ENCODE results near the gene LILRB3.
"Not testable (repeated sequence)": the region's sequence is repeated elsewhere in the genome, so short reads cannot be mapped to it uniquely, and the experiment has no call there.

Gene LILRB3

DNA sequence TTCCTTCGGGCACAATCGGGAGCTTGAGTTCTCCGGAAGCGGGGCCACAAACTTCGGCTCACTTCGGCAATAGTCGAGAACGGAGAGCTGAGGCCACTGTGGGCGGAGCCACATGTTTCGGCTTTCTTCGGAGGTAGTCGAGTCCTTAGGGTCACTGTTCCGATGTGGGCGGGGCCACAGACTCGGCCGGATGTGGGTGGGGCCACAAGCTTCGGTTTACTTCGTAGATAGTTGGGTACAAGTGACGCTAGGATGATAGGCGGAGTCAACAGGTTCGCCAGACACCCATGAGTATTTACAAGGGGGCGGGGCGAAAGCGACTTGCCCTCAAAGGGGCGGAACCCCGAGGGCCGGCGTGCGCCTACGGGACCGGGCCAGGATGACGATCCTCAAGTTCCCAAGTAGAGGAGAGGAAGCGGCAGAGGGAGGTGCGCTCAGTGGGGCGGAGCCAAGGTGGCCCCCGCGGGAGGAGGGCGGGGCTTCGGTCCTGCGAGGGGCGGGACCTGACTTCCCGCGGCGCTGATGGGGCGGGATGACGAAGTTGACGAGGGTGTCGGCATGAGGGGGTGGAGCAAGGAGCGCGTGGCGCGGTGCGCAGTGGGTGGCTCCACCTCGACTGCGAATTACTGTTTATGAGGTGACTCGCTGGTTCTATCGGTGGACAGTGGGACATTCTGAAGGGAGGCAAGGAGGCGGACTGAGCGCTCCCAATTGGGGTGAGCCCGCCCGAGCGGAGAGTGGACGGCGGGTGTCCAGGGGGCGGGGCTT, 32.9 kb downstream of the LILRB3 start:
- peak; percentile 100 for DNase-seq (ENCODE audit: low read depth)

DNA sequence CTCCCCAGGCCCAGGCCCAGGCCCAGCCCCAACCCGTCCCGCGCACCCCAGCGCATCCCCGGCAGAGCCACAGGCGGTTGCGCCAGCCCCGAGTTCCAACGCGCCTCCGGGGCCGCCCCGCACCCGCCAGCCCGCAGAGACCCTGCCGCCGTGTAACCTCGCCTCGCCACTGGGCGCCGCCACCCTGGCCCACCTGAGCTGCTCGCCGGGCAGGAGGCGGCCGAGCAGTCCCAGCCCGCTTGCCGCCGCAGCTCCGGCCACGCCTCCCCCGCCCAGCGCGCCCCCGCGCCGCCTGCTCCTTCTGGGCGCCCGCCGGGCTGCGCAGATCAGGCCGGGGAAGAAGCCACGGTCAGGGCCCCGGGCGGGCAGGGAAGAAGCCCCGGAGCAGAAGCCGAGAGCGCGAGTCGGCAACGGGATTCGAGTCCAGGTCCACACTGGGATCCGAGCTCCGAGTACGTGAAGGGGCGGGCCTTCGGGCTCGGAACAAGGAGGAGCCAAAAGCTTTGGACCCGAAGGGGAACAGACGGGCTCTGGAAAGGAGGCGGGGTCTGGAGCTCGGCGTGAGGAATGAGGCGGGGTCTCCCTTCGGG, 33.6 kb downstream of the LILRB3 start, which contains the start of gene MBOAT7:
Gene MBOAT7 (minus strand): TSS at position 436 of the 590 bp plus-strand sequence. CDS start 1,072 bp downstream, outside the sequence.
- DNase-seq (ENCODE audit: low read depth), result no peak

DNA sequence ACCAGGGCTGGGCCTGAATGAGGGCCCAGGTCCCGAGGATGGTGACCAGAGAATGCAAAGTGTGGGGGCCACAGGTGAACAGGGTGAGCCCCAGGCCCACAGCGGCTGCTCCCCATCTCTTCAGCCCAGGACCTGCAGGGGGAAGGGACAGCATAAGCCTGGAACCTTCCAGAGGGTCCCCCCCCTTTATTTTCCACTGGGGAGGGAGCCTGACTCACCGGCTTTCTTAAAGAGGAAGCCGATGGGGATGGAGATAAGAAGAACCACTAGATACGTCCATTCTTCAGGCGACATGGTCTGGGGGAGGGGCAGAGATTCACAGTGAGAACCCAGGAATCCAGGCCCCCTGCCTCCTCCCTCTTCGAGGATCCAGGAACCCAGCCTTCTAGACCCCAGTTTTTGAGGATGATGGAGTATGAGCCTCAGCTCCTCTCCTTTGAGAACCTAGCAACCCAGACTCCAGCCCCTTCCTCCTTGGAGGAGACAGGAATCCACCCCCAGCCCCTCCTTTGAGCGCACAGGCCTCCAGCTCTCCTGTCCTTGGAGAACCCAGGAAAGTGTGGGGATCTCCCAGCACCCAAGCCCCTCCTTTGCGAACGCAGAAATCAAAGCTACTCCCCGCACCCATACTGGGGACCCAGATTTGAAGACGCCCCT, 34.5 kb downstream of the LILRB3 start:
- DNase-seq (ENCODE audit: low read depth), result no peak

DNA sequence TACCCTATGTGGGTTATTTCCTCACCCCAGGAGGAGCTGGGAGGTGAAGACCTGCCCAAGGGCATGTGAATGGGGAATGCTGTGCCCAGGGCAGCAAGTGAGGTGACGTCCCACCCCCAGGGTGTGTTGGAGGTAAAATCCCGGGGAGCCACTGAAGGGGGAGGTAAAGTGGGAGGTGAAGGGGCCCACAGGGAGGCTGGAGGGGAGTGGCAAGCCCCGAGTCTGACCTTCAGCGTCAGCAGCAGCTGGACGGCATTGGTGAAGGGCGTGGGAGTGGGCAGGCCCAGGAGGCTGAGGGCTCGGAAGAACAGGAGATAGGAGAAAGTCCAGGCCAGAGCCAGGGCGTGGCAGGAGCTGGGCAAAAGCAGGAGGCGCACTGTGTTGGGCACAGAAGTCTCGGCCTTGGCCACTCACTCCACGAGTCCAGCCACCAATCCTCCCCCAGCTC, 35.8 kb downstream of the LILRB3 start:
- DNase-seq (ENCODE audit: low read depth), result no peak

DNA sequence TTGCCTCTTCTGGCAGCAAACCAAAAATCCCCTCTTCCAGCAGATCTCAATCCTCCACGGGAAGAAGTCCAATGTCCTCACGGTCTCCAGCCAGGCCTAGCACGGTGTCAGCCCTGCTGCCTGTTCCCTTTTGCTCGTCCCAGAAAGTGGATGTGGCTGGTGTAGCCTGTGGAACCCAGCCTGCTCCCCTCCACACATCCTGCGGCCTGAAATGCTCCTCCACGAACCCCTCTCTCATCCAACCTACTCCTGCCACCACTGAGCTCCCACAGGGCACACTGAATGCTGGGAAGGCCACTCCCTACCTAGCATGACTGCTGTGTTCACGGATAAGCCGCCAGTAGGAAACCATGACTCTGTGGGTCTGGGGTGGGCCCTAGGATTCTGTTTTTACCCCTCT, 36.5 kb downstream of the LILRB3 start:
- no peak for DNase-seq (ENCODE audit: low read depth)

DNA sequence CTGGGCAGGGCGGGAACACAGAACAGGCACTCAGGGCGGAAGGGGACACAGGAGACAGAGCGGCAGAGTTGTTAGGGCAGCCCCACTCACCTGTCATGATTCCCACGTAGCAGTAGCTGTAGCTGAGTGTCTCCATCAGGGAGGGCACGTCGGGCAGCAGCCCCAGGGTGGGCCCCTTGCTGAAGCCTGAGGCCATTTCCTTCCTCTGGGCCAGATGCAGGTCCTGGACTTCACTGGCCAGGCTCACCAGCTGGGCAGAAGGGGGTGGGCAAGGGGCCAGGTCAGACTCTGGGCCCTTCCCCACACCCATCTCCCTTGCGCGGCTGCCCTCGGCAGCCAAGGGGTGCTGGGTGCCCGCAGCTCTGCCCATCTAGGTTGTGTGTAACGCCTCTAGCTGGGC, 39.4 kb downstream of the LILRB3 start:
- no peak for DNase-seq (ENCODE audit: low read depth)

DNA sequence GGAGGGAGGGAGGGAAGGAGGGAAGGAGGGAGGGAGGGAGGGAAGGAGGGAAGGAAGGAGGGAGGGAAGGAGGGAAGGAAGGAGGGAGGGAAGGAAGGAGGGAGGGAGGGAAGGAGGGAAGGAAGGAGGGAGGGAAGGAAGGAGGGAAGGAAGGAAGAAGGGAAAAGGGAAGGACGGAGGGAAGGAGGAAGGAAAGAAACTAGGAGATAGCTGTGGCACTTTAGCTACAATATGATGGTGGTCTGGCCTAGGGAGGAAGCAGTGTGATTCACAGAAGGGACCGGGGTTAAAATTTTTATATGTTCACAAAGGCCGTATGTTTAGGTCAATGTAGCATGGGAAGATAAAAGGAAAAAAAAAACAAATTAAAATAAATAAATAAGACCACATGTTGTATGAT, 40.9 kb downstream of the LILRB3 start:
- DNase-seq (ENCODE audit: low read depth), result not testable (repeated sequence)

DNA sequence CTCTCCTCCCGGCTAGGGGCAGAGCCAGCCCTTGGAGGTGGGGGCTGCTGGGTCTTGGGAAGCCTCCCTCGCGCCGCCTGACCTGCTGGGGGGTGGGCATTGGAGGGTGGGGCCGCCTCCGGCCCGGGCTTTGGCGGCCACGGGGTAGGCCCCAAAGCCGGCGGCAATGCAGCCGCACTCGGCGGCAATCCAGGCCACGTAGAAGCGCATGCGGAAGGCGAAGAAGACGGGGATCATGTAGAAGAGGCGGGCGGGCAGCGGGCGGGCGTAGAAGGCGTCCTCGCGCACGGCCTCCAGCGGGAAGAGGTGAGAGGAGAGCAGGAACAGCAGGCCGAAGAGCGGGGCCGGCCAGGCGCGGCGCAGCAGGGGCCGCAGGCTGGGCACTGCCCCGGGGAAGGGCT, 42.1 kb downstream of the LILRB3 start:
- DNase-seq (ENCODE audit: low read depth), result no peak

DNA sequence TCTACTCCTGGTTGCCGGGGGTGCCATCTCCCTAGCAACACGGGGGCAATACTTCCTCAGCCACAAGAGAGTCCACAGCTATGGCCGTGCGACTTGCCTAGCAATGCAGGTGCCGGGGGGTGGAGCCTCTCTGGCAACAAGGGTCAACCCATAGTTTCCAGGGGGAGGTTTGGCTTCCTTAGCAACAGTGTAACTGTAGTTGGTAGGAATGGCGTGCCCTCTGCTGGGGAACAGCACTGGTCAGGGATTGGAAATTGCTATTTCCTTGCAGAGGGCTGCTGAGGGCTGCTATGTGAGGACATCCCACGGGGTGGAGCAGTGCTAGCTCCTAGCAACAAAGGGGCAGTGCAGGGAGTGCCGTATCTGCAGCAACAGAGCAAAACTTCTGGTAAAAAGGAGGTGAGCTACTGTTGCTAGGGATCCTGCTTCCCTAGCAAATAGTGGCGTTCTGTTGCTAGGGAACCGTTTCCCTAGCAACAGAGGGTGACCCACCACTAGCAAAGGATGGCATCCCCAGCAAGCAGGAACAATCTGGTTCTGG, 42.8 kb downstream of the LILRB3 start:
- peak; percentile 62 for DNase-seq (ENCODE audit: low read depth)

DNA sequence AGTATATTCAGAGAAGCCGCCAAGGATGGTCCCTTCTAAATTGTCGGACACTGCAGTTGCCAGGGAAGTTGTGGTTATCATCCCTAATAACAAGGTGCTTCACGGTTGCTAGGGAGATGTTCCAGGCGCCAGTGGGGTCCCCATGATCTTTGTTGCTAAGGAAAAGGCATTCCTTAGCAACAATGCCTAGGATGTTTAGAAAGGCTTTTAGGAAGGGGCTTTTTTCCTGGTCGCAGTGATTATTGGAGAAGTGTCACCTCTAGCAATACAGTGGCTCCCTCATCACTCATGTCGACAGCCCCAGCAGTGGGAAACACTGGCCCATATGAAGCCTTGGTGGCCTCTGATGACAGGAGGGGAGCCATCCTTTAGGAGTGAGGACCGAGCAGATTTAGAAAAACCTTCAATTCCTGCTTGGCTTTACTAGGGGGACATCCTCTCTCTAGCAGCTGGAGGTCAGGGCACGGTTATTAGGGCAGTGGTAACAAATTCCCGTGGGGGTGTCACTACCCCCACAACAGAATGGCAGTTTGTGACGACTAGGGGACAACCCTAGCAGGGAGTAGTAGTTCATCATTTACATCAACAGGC, 43.5 kb downstream of the LILRB3 start:
- no peak for DNase-seq (ENCODE audit: low read depth)

DNA sequence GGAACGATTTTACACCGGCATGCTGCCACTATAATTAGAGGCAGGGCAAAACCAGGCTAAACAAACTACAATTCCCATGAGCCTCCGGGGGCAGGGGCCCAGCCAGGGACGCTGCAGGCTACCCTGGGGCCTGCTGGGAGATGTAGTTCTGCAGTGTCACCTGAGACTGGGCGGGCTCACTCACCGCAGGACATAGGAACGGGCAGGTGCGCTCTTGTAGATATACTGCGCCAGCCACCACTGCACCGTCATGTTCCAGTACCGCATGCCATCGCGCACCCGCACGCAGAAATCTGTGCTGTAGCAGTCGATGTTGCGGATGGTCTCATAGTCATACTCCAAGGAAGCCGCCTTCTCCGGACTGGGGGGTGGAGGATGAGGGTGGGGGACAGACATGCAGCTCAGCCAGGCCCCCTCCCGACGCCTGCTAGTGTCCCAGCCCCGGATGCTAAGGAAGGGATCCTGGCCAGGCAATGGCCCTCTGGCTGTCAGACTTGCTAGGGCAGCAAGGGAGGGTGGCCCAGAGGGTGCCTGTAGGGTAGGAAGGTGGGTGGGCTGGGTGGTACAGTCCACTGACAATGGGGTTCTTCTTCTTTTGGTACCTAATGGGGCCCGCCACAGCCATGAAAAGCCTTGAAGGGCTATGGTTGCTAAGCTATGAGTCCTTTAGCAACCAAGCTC, 44.1 kb downstream of the LILRB3 start:
- no peak for DNase-seq (ENCODE audit: low read depth)

DNA sequence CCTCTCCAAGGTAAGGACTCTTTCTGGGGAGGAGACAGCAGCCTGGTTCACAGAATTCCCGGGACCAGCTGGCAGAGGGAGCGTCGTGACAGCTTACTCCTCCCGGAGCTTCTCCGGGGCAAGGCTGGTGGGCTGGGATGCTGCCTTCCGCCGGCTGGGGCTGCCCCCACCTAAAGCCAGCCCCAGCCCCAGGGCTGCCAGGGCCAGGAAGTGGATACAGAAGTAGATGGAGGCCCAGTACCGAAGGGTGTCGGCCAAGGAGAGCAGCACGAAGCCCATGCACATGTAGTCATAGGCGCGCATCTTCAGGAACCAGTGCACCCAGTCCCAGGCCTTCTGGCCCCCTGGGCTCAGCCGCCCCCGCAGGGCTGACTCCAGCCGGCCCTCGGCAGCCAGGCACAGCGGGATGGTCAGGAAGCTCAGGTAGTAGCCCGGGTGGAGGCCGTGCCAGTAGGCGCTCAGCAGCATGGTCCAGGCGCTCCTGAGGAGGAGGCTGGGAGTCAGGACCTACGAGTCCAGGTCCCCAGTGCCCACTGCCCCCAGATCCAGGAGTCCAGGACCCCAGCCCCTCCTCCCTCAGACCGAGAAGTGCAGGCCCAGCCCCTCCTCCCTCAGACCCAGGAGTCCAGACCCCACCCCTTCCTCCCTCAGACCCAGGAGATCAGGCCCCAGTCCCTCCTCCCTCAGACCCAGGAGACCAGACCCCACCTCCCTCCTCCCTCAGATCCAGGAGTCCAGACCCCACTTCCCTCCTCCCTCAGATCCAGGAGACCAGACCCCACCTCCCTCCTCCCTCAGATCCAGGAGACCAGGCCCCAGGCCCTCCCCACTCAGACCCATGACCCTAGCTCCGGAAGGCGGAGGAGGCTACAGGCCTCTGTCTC, 48.6 kb downstream of the LILRB3 start:
- no peak for DNase-seq (ENCODE audit: low read depth)

DNA sequence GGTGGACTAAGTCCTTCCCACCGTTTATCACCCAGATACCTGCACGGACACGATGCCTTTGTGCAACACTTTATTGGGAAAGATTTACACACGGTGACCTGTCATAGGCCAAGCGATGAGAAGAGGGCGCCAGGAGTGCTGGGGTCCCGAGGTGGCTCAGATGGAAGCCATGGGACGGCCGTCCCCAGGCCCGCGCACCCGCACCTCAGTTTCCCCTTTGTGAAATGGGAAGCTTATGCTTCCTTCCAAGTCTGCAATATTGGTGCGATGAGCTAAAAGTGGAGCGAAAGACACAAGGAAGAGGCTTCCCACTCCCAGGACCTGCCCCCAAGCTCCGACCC, 49.5 kb downstream of the LILRB3 start:
- no peak for DNase-seq (ENCODE audit: low read depth)

DNA sequence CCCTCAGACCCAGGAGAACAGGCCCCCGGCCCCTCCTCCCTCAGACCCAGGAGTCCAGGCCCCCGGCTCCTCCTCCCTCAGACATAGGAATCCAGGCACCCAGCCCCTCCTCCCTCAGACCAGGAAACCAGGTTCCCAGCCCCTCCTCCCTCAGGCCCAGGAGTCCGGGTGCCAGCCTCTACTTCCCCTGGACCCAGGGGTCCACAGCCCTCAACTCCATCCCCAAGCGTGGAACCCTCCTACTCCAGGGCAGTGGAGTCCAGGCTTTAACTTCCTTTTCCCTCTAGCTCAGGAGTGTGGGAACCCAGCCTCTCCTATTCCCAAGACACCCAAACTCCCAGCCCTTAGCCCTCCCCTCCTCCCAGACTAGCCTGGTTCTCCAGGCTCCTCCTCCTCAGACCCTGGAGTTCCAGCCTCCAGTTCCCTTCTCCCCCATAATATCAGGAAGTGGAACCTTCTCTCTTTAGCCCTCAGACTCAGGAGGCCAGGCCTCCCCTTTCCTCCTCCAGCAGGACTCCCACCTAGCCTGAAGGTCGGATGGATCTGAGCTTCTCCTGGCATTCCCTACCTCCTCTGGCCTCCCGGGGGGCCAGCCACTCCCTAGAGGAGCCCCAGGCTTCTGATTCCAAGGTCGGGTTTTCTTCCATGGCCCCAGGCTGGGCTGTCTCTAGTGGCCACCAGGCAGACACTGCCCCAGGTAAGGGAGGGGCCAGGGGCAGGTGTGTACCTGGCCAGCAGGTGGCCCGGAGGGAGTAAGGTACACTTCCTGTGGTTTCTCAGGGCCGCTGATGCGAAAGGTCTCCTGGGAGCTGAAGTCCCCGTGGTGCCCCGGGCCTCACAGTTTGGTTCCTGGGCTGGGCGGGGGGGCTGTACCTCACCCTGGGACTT, 50.1 kb downstream of the LILRB3 start, which contains the start of gene TMC4:
Gene TMC4 (minus strand): TSS at position 690 of the 888 bp plus-strand sequence. CDS start 43 bp downstream, at position 647.
- no peak for DNase-seq (ENCODE audit: low read depth)

DNA sequence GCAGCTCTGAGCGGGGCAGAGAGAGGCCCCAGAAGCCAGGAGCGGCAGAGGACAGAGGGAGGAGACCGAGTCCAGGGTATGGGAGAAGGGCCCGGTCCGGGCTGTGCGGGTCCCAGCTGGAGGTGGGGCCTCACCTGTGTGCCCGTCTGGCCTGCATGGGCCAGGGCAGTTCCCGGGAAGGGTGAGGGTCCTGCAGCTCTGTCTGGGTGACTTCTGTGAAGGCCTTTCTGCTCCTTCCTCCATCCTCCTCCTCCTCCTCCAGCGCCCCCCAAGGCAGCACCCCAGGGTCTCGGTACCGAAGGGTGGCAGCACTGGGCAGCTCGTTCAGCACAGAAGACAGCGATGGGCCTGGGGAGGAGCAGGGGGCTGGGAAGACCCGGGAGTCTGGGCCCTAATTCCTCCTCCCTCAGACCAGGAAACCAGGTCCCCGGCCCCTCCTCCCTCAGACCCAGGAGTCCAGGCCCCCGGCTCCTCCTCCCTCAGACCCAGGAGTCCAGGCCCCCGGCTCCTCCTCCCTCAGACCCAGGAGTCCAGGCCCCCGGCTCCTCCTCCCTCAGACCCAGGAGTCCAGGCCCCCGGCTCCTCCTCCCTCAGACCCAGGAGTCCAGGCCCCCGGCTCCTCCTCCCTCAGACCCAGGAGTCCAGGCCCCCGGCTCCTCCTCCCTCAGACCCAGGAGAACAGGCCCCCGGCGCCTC, 50.9 kb downstream of the LILRB3 start:
- DNase-seq (ENCODE audit: low read depth), result not testable (repeated sequence)

DNA sequence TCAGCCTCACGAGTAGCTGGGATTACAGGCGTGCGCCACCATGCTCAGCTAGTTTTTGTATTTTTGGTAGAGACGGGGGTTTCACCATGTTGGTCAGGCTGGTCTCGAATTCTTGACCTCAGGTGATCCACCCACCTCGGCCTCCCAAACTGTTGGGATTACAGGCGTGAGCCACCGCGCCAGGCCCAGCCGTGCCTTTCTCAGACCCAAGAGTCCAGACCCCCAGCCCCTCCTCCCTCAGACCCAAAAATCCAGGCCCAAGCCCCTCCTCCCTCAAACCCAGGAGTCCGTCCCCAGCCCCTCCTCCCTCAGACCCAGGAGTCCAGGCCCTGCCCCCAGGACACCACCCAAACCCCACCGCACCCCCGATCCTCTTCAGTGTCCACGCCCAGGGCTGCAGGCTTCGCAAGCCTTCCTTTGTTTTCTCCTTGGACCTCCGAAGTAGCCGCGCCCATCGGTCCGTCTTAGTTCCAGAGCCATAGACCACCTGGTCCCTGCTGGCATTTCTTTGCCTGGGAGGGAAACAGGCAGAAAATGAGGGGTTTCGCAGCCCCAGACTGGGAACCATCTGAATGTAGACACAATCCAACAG, 53.6 kb downstream of the LILRB3 start:
- no peak for DNase-seq (ENCODE audit: low read depth)

DNA sequence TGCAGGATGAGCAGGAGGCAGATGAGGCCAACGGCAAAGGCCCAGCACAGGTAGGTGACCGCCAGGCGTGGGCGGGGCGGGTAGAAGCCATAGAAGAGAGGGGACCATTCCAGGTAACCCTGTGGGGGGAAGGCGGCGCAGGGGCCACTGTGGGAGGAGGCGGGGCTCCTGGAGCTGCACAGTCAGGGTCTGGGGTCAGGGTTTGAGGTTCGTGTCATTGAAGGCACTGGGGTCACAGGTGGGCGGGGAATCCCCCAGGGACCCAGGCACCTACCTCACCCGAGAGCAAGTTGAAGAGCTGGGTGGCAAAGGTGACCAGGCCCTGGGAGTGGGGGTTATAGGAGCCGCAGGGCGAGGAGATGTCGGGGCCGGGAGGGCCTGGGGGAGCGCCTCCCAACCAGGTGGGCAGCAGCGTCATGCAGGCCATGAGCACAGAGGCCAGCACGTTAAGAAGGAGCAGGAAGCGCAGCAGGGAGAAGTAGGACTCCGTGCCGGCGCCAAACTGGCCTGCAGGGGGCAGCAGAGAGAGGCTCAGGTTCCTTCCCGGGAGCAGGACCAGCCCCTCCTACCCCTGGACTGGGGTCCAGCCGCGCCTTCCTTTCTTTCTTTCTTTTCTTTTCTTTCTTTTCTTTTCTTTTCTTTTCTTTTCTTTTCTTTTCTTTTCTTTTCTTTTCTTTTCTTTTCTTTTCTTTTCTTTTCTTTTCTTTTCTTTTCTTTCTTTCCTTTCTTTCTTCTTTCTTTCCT, 54.5 kb downstream of the LILRB3 start:
- DNase-seq (ENCODE audit: low read depth), result peak; percentile 68
